ENCODE results near the gene RPS18. TPM values are rescaled to one million over a fixed set of nuclear protein-coding genes. Genes with fewer than 3 reads are reported as not detected.
A peak's percentile ranks its signal among the peaks of the same experiment; 100 is the strongest.

Gene RPS18
- total and polyA plus RNA-seq, 9 of the 15 experiments (the other 6 are each of a cell fraction or from before 2014, with no cell fraction given), result 5,023 to 17,516 (median 8,131) TPM

GRCh38 chr6:33276864-33277662 is 5.2 kb downstream of the RPS18 start, which contains the start of gene B3GALT4 (continued):
- TF ChIP-seq KHSRP (IDR thresholded peaks at IDR 0.05) (no peak), ARHGAP35 (IDR thresholded peaks at IDR 0.05; ENCODE audit: partially characterized antibody) (no peak), PYGO2 (tag; IDR thresholded peaks at IDR 0.05) (no peak), ZNF717 (CRISPR knock-in tag; IDR thresholded peaks at IDR 0.05) (0 out of 2 replicates have a peak, but pooled peaks have one; percentile 76), ZSCAN29 (IDR thresholded peaks at IDR 0.05) (peak; percentile 66; the same call in 1 of the 2 replicates), SMAD1 (IDR thresholded peaks at IDR 0.05; ENCODE audit: low read depth, low read length, partially characterized antibody) (peak; percentile 41), CSDE1 (IDR thresholded peaks at IDR 0.05) (no peak), ELK3 (CRISPR knock-in tag; IDR thresholded peaks at IDR 0.05) (peak; percentile 72; the same call in 1 of the 2 replicates), ZNF239 (CRISPR knock-in tag; IDR thresholded peaks at IDR 0.05) (no peak), ZBTB11 (CRISPR knock-in tag; IDR thresholded peaks at IDR 0.05) (peak in 2 of 3 experiments; percentile 84 to 95; a peak in 5 of 6 replicates), SIRT6 (IDR thresholded peaks at IDR 0.05; ENCODE audit: low read depth, low read length) (peak; percentile 94), KLF1 (tag; IDR thresholded peaks at IDR 0.05) (peak; percentile 94), ARID1B (IDR thresholded peaks at IDR 0.05) (peak; percentile 37; the same call in 1 of the 2 replicates), TFAM (CRISPR knock-in tag; conservative IDR thresholded peaks at IDR 0.05) (no peak), ZNF146 (CRISPR knock-in tag; IDR thresholded peaks at IDR 0.05; ENCODE audit: unreplicated experiment) (no peak), U2AF1 (optimal IDR thresholded peaks at IDR 0.05; ENCODE audit: low read depth, low read length) (peak; percentile 33), LARP7 (IDR thresholded peaks at IDR 0.05) (no peak), CREB1 (IDR thresholded peaks at IDR 0.05) (peak; percentile 70), CREB1 (CRISPR knock-in tag; IDR thresholded peaks at IDR 0.05) (peak; percentile 85), HDAC6 (IDR thresholded peaks at IDR 0.05; ENCODE audit: low read depth, low read length) (0 out of 2 replicates have a peak, but pooled peaks have one; percentile 8), BRF2 (IDR thresholded peaks at IDR 0.05; ENCODE audit: borderline replicate concordance, insufficient read depth, insufficient read length) (no peak), SP2 (IDR thresholded peaks at IDR 0.05; ENCODE audit: extremely low read depth, low read depth, low read length, poor library complexity, severe bottlenecking) (peak; percentile 18), HDAC8 (tag; IDR thresholded peaks at IDR 0.05) (no peak), PCBP1 (IDR thresholded peaks at IDR 0.05; ENCODE audit: low read depth, low read length, poor library complexity, severe bottlenecking) (peak; percentile 98), POLR2A (conservative IDR thresholded peaks at IDR 0.05) (peak; percentile 87)

Data from K562 (cell line).